Activated naive CD4-positive, alpha-beta T cell treated with Interleukin-2 at 50 U/mL for 16 hours (primary cell): ENCODE data around the gene PGLYRP4.
"Not testable (repeated sequence)": the region's sequence is repeated elsewhere in the genome, so short reads cannot be mapped to it uniquely, and the experiment has no call there.

ENCODE experiments used
- DNase-seq: peaks from one replicate; pipeline ENCODE4 v3.0.0-alpha.2; 2020

The PGLYRP4 gene

GRCh38 chr1:153336650-153337049 lies 12.0 kb downstream of the PGLYRP4 start:
- no peak for DNase-seq

DNA sequence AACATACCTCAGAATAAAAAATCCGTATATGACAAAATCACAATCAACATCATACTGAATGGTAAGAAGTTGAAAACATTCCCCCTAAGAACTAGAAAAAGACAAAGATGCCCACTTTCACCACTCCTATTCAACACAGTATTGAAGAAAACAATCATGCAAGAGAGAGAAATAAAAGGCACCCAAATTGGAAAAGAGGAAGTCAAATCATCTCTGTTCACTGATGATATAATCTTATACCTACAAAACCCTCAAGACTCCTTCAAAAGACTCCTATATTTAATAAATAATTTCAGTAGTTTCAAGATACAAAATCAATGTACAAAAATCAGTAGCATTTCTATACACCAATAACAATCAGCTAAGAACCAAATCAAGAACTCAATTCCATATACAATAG lies 14.7 kb downstream of the PGLYRP4 start:
- no peak for DNase-seq

DNA sequence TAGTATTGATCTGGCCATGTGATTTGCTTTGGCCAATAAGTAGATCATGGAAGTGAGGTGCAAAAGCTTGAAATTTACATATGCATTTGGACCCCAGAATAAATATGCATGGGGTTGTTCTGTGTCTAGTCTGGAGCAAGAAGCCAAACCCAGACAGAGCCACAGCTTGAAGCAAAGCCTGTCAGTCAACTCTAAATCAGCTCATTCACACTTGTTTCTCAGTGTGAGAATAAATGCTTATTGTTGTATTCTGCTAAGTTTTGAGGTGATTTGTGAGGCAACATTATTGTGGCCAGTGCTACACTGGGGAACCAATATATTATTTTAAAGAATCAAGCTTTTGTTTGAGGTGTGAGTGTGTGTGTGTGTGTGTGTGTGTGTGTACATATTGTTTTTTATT lies 23.7 kb downstream of the PGLYRP4 start:
- no peak for DNase-seq

GRCh38 chr1:153322568-153322967 lies 26.1 kb downstream of the PGLYRP4 start:
- no peak for DNase-seq

DNA sequence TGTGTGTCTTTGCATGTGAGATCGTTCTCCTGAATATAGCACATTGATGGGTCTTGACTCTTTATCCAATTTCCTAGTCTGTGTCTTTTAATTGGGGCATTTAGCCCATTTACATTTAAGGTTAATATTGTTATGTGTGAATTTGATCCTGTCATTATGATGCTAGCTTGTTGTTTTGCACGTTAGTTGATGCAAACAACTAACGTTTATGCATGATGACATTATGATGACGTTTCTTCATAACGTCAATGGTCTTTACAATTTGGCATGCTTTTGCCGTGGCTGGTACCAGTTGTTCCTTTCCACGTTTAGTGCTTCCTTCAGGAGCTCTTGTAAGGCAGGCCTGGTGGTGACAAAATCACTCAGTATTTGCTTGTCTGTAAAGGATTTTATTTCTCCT lies 30.5 kb downstream of the PGLYRP4 start:
- DNase-seq: not testable (repeated sequence)

DNA sequence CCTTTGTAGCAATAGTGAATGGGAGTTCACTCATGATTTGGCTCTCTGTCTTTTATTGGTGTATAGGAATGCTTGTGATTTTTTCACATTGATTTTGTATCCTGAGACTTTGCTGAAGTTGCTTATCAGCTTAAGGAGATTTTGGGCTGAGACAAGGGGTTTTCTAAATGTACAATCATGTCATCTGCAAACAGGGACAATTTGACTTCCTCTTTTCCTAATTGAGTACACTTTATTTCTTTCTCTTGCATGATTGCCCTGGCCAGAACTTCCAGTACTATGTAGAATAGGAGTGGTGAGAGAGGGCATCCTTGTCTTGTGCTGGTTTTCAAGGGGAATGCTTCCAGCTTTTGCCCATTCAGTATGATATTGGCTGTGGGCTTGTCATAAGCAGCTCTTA lies 32.6 kb downstream of the PGLYRP4 start:
- DNase-seq: not testable (repeated sequence)

- DNase-seq: not testable (repeated sequence)
These were observed 34.3 kb downstream of the PGLYRP4 start for GRCh38 chr1:153314388-153314787.

DNA sequence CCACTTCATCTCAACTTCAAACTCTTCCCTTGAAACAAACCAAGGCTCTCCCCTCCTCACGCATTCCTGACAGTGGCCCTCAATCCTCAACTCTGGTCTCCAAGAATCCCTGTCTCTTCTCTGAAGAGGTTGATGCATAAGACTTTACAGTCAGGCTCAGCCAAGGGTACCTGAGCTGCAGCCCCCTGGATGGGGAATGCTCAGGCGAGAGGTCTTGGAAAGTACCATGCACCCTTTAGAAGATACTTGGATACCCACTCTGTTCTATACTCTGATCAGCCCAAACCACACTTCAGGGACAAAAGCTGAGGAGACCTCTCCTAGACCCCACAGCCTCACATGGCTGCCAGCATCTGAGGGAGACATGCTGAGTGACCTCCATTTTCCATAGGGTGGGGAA lies 35.4 kb downstream of the PGLYRP4 start:
- DNase-seq: no peak

DNA sequence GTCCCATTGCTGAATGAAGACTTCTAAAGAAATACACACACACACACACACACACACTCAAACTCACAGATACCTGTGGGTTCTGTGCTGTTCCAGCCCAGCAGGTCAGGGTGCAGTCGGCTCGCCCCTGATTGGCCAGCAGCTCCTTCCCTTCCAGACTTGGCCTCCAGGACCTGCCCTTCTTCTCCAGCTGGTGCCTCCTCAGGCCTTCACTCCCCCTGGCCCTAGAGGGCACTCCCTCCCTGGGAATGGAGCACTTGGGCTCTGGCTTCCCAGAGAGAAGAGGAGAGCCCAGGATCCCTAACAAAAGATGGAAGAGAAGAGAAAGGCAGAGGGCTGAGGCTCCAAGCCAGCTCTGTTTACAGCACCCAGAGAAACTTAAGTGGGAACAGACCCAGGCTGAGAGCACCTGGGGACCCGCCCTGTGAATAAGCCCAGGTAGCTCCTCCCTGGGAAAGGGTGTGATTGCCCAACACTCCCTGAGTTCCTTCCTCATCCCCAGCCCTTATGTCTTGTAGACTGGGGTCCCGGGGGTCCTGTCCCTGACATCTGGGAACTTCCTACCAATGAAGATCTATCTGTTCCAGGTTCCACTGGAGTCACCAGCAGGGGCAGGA lies 36.0 kb downstream of the PGLYRP4 start, which contains the start of gene PGLYRP3:
Gene PGLYRP3, minus strand, starts transcription at position 383 of the 617 bp plus-strand sequence. CDS start 2,287 bp downstream, outside the sequence.
- DNase-seq: no peak

DNA sequence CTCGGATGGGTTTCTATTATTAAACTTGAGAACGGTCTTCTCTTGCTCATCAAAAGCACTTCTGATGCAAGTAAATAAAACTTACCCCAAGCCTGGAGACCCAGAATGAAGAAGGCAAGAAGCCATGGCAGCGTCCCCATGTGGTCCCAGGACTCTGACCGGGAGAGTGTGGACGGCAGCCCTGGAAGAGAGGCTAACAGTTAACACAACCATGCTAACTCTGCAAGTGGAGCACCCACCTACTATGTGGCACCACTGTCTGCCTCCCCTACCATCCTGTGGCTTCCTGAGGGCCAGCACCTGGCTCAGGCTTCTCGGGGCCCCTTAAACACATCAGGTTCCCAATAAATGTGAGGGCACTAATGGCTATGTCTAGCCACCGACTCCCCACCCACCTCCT lies 38.1 kb downstream of the PGLYRP4 start:
- no peak for DNase-seq

- no peak for DNase-seq
These were observed 39.2 kb downstream of the PGLYRP4 start for GRCh38 chr1:153309441-153309840.

DNA sequence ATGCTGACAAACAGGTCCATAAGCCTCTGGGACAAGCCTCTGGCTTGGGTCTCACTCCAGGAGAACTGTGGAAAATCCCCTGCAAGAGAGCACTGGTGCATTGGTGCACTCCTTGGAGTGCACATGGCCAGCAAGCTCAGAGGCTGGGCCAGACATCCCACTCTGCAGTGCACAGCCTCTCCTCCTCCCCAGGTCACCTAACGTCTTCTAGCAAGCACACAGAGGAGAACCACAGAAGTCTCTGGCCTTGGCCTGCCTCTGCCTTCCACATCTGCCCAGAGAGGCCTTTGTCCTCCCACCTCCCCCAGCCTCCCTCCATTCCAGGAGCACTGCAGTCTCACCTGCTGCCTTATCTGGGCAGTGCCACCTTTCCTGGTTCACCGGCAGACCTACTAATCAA lies 40.1 kb downstream of the PGLYRP4 start:
- DNase-seq: no peak

- DNase-seq: no peak
These were observed 41.4 kb downstream of the PGLYRP4 start for GRCh38 chr1:153307221-153307600.

DNA sequence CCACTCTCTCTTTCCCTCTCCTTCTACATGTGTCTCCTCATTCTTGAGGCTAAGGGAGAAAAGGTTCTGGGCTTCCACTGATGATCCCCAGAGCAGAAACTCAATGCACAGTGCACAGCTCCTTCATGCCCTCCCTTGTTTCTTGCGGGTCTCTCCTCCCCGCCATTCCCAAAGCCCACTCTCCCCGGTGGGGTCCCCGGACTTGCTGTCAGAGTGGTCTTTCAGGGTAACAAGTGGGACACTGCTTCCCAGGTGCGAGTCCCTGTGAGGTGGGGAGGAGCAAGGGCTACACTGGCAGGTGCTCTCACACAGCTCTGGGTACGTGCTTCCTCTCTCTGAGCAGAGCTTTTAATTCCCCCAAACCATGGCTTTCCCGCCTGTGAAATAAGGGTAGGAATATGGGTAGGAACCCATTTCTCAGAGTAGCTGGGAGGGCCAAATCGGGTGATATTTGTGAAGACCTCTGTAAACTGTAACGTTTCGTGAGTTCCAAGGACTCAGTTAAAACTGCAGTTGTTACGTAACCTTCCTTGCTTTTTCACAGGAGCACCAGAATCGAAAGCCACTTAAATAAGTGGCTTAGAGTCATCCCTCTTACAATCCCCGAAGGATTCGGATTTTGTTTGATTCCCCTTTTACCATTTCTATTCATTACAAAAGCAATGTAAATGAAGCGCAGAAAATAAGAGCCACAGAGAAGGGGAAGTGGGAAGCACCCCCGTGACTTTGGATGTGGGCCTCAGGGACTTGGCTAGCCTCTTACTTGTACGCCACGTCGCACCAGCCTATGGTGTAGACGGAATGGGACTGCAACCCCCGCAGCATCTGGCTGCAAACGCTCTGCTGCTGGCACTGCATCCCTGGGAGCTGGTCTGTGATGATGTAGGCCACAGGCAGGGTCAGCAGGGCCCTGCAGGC lies 42.1 kb downstream of the PGLYRP4 start:
- no peak for DNase-seq

GRCh38 chr1:153305682-153306081 lies 43.0 kb downstream of the PGLYRP4 start:
- no peak for DNase-seq

GRCh38 chr1:153302308-153302707 lies 46.3 kb downstream of the PGLYRP4 start:
- no peak for DNase-seq

DNA sequence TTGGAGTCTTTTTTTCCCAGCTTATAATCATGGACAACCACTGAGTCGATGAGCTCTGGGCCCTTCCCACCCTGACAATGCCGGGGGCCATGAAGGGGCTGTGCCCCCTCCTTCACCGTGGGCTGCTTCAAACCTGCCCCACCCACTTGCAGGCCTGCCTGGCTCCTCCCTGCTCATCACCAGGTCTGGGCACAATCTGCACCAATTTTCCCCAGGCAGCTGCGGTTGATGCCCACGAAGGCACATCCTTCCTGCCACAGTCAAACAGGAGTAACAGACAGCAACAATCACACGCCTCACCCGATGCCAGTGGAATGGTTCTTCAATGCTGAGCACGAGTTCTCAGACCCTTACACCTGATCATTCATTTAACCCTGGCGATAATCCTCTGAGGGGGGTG lies 54.8 kb downstream of the PGLYRP4 start:
- no peak for DNase-seq

- DNase-seq: no peak
These were observed 55.2 kb downstream of the PGLYRP4 start for GRCh38 chr1:153293480-153293775.

DNA sequence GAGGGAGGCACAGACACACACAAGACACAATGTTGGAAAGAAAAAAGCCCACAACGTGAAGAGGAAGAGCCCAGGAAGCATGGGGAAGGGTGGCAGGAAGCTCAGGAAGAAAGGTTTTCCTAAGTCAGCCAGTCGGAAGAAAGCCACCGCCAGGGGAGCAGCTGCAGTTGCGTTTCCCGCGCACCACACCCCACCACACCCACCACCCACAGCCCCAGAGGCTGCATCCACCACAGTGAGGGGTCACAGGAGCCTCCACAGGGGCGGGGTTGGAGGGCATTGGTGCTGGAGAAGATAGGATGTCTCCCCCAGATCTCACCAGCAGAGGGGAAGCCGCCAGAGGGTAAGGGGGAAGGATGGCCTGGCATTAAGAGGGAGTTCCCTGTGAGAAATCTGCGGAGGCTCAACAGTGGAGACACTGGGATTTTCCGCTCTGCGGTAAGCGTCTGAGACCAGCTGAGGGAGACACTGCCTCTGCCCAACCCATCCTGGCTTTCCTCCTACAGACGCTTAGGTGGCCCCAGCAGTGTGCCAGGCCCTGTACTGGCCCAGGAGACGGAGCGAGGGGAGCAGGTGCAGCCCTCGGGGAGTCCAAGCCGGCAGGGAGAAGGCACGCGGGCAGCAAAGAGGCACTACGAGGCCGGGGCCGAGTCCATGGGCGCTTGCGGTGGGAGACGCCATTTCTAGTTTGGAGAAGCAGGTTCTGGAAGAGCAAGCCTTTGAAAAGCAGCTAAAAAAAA lies 55.7 kb downstream of the PGLYRP4 start:
- no peak for DNase-seq

- no peak for DNase-seq
These were observed 56.5 kb downstream of the PGLYRP4 start for GRCh38 chr1:153292185-153292584.

DNA sequence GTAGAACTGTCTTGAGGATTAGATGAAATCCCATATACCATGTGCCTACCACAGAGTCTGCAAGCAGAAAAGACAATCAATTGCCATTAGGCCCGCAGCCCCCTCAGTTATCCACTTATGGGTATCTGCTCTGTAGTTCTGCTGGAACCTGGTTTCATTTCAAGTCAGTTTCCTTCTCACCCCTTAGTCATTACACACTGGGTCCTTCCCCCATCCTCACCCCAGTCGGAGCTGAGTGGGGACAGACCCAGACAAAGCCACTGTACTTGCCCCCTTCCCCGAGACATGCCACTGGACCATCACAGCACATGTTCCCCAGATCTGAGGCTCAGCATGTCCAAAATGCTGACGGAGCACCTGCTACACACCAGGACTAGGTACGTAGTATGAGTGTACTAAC lies 57.1 kb downstream of the PGLYRP4 start:
- DNase-seq: no peak

- no peak for DNase-seq
These were observed 59.9 kb downstream of the PGLYRP4 start for GRCh38 chr1:153288634-153289275.
